DMS 273 (cell line): ENCODE data around the gene AGAP2.
"Not testable (repeated sequence)": the region's sequence is repeated elsewhere in the genome, so short reads cannot be mapped to it uniquely, and the experiment has no call there.

Experiments used
- DNase-seq: peaks from one replicate; lab custom pipeline; 2025; ENCODE audit not compliant: unreplicated experiment; lab: John Stamatoyannopoulos, UW

Gene AGAP2

GRCh38 chr12:57724003-57724935, 14.3 kb downstream of the AGAP2 start:
- DNase-seq, result no peak

GRCh38 chr12:57723630-57723962, 14.9 kb downstream of the AGAP2 start:
- DNase-seq, result no peak

- DNase-seq, result peak; percentile 74
Measured at GRCh38 chr12:57722716-57723629, 15.6 kb downstream of the AGAP2 start.

GRCh38 chr12:57721846-57722608, 16.5 kb downstream of the AGAP2 start:
- not testable (repeated sequence) for DNase-seq

GRCh38 chr12:57720606-57721595, 17.6 kb downstream of the AGAP2 start:
- DNase-seq, result no peak

GRCh38 chr12:57719777-57720605, 18.6 kb downstream of the AGAP2 start:
- no peak for DNase-seq

GRCh38 chr12:57718641-57719528, 19.7 kb downstream of the AGAP2 start:
- no peak for DNase-seq

- DNase-seq, result no peak
Measured at GRCh38 chr12:57717846-57718640, 20.5 kb downstream of the AGAP2 start.

- no peak for DNase-seq
Measured at GRCh38 chr12:57717131-57717530, 21.4 kb downstream of the AGAP2 start.

GRCh38 chr12:57716305-57716704, 22.2 kb downstream of the AGAP2 start:
- no peak for DNase-seq

- DNase-seq, result no peak
Measured at GRCh38 chr12:57715786-57716185, 22.8 kb downstream of the AGAP2 start.

GRCh38 chr12:57715036-57715748, 23.4 kb downstream of the AGAP2 start:
- not testable (repeated sequence) for DNase-seq

GRCh38 chr12:57713209-57713608, 25.3 kb downstream of the AGAP2 start:
- no peak for DNase-seq

GRCh38 chr12:57712701-57713100, 25.8 kb downstream of the AGAP2 start:
- peak; percentile 11 for DNase-seq

GRCh38 chr12:57708296-57708695, 30.2 kb downstream of the AGAP2 start:
- DNase-seq, result no peak

- DNase-seq, result no peak
Measured at GRCh38 chr12:57707250-57707649, 31.3 kb downstream of the AGAP2 start.

GRCh38 chr12:57700317-57700716, 38.2 kb downstream of the AGAP2 start:
- DNase-seq, result no peak
